Karpas-422 (cell line): ENCODE data around the gene NR2F2. TPM values are rescaled to one million over a fixed set of nuclear protein-coding genes. Genes with fewer than 3 reads are reported as not detected.

Source experiments
- DNase-seq: peaks from one replicate; pipeline ENCODE4 v3.0.0-alpha.2; 2015
- H2AFZ ChIP-seq: fragments of 200-600 bp; sonication (generic); 2 replicates; pipeline ENCODE4 v1.6.1; 2014; ENCODE audit warnings: antibody characterized with exemption, low read length, mixed read lengths
- H3K27ac ChIP-seq: fragments of 200-600 bp; sonication (generic); 2 replicates; pipeline ENCODE4 v1.5.1; 2014; ENCODE audit warnings: mild to moderate bottlenecking, low read length, moderate library complexity
- H3K27me3 ChIP-seq: fragments of 200-600 bp; sonication (generic); 2 replicates; pipeline ENCODE4 v1.6.1; 2014; ENCODE audit warnings: low read length, mixed read lengths
- H3K36me3 ChIP-seq: fragments of 200-600 bp; sonication (generic); 2 replicates; pipeline ENCODE4 v1.6.1; 2014; ENCODE audit warnings: low read length, mixed read lengths; ENCODE audit not compliant: insufficient read depth
- H3K4me1 ChIP-seq: fragments of 200-600 bp; sonication (generic); 2 replicates; pipeline ENCODE4 v1.6.1; 2014; ENCODE audit warnings: mild to moderate bottlenecking, low read length, mixed read lengths
- H3K4me2 ChIP-seq: fragments of 200-600 bp; sonication (generic); 2 replicates; pipeline ENCODE4 v1.6.1; 2014; ENCODE audit warnings: low read length, low read depth, mild to moderate bottlenecking; ENCODE audit not compliant: poor library complexity, severe bottlenecking
- H3K4me3 ChIP-seq: fragments of 200-600 bp; sonication (generic); 2 replicates; pipeline ENCODE4 v1.5.1; 2014; ENCODE audit warnings: mild to moderate bottlenecking, antibody characterized with exemption, low read length, mixed read lengths
- H3K79me2 ChIP-seq: fragments of 200-600 bp; sonication (generic); 2 replicates; pipeline ENCODE4 v1.6.1; 2014; ENCODE audit warnings: mild to moderate bottlenecking, low read length, mixed read lengths
- H3K9ac ChIP-seq: fragments of 200-600 bp; sonication (generic); 2 replicates; pipeline ENCODE4 v1.6.0; 2014; ENCODE audit warnings: low read length
- H3K9me2 ChIP-seq: fragments of 200-600 bp; sonication (generic), shearing (Covaris generic); replicated peaks from 2 replicates; pipeline ENCODE4 v1.6.0; 2014; ENCODE audit warnings: mild to moderate bottlenecking, low read length, moderate library complexity; ENCODE audit not compliant: insufficient read depth
- H3K9me3 ChIP-seq: fragments of 300-700, 200-600 bp; sonication (generic); 2 replicates; pipeline ENCODE4 v1.6.1; 2014; ENCODE audit warnings: low read length, mixed read lengths
- H4K20me1 ChIP-seq: fragments of 200-600 bp; sonication (generic); 2 replicates; pipeline ENCODE4 v1.6.1; 2014; ENCODE audit warnings: mild to moderate bottlenecking, antibody characterized with exemption, low read length, low read depth; ENCODE audit not compliant: insufficient read depth
- total RNA-seq: library from RNA; depleted of rRNA; stranded (reverse); fragments of >200 nt; shearing (Covaris generic); gene quantifications from 2 replicates; pipeline ENCODE4 v1.2.3, GENCODE V29; 2014; ENCODE audit warnings: low replicate concordance

NR2F2 gene
- total RNA-seq, 1 experiment from 2014 or later = not detected

GRCh38 chr15:96345560-96346399 is 15.3 kb downstream of the NR2F2 start:
- Histone ChIP-seq H3K4me1 (no peaks in the 10 kb centered on the region), H3K79me2 (no peaks in the 10 kb centered on the region), H3K9me3 (peaks cover 13% of the 10 kb centered on the region), H3K4me3 (no peak overlapping the region), H3K36me3 (no peaks in the 10 kb centered on the region), H4K20me1 (no peaks in the 10 kb centered on the region), H3K27me3 (no peaks in the 10 kb centered on the region), H3K4me2 (no peak overlapping the region), H2AFZ (no peak overlapping the region), H3K9ac (no peak overlapping the region), H3K27ac (no peak overlapping the region), H3K9me2 (no peaks in the 10 kb centered on the region)
- DNase-seq = no peak

GRCh38 chr15:96346409-96346970 is 16.0 kb downstream of the NR2F2 start:
- no peaks in the 10 kb centered on the region for H3K36me3 ChIP-seq
- no peaks in the 10 kb centered on the region for H3K9me2 ChIP-seq
- no peaks in the 10 kb centered on the region for H3K4me1 ChIP-seq
- no peaks in the 10 kb centered on the region for H4K20me1 ChIP-seq
- H3K4me2 ChIP-seq = no peak overlapping the region
- H3K79me2 ChIP-seq = no peaks in the 10 kb centered on the region
- H3K9me3 ChIP-seq = peaks cover 13% of the 10 kb centered on the region
- no peaks in the 10 kb centered on the region for H3K27me3 ChIP-seq
- H3K9ac ChIP-seq = no peak overlapping the region
- no peak overlapping the region for H3K27ac ChIP-seq
- H2AFZ ChIP-seq = no peak overlapping the region
- no peak overlapping the region for H3K4me3 ChIP-seq
- DNase-seq = no peak

- H3K9me3 ChIP-seq = peaks cover 13% of the 10 kb centered on the region
- H3K27me3 ChIP-seq = no peaks in the 10 kb centered on the region
- no peaks in the 10 kb centered on the region for H4K20me1 ChIP-seq
- H3K9me2 ChIP-seq = no peaks in the 10 kb centered on the region
- no peak overlapping the region for H3K27ac ChIP-seq
- H3K9ac ChIP-seq = no peak overlapping the region
- H3K79me2 ChIP-seq = no peaks in the 10 kb centered on the region
- no peak overlapping the region for H2AFZ ChIP-seq
- no peaks in the 10 kb centered on the region for H3K4me1 ChIP-seq
- no peak overlapping the region for H3K4me2 ChIP-seq
- DNase-seq = no peak
- H3K4me3 ChIP-seq = no peak overlapping the region
- H3K36me3 ChIP-seq = no peaks in the 10 kb centered on the region
Observed at GRCh38 chr15:96347181-96348111, 16.9 kb downstream of the NR2F2 start.

- no peak overlapping the region for H3K27ac ChIP-seq
- no peaks in the 10 kb centered on the region for H3K79me2 ChIP-seq
- no peak overlapping the region for H3K9ac ChIP-seq
Observed at GRCh38 chr15:96348112-96349027, 17.9 kb downstream of the NR2F2 start.

GRCh38 chr15:96349034-96349856 is 18.7 kb downstream of the NR2F2 start:
- DNase-seq = no peak
- Histone ChIP-seq H3K27me3 (no peaks in the 10 kb centered on the region), H3K9ac (no peak overlapping the region), H3K79me2 (no peaks in the 10 kb centered on the region), H3K9me2 (no peaks in the 10 kb centered on the region), H3K27ac (no peak overlapping the region), H4K20me1 (no peaks in the 10 kb centered on the region), H3K4me2 (no peak overlapping the region), H3K4me3 (no peak overlapping the region), H3K36me3 (no peaks in the 10 kb centered on the region), H3K9me3 (peaks cover 9% of the 10 kb centered on the region), H2AFZ (no peak overlapping the region), H3K4me1 (no peaks in the 10 kb centered on the region)

More at GRCh38 chr15:96348112-96349027, 17.9 kb downstream of the NR2F2 start:
- Histone ChIP-seq H3K4me2 (no peak overlapping the region), H3K27me3 (no peaks in the 10 kb centered on the region), H3K9me3 (peaks cover 9% of the 10 kb centered on the region), H2AFZ (no peak overlapping the region), H4K20me1 (no peaks in the 10 kb centered on the region), H3K36me3 (no peaks in the 10 kb centered on the region), H3K9me2 (no peaks in the 10 kb centered on the region), H3K4me1 (no peaks in the 10 kb centered on the region), H3K4me3 (no peak overlapping the region)
- no peak for DNase-seq

GRCh38 chr15:96349857-96350720 is 19.6 kb downstream of the NR2F2 start:
- H3K4me2 ChIP-seq = no peak overlapping the region
- no peaks in the 10 kb centered on the region for H3K4me1 ChIP-seq
- DNase-seq = no peak
- no peaks in the 10 kb centered on the region for H3K36me3 ChIP-seq
- H3K79me2 ChIP-seq = no peaks in the 10 kb centered on the region
- no peak overlapping the region for H3K4me3 ChIP-seq
- H2AFZ ChIP-seq = no peak overlapping the region
- H3K27ac ChIP-seq = no peak overlapping the region
- H3K9me2 ChIP-seq = no peaks in the 10 kb centered on the region
- H3K9ac ChIP-seq = no peak overlapping the region
- H4K20me1 ChIP-seq = no peaks in the 10 kb centered on the region
- H3K27me3 ChIP-seq = no peaks in the 10 kb centered on the region
- H3K9me3 ChIP-seq = peaks cover 7% of the 10 kb centered on the region
